HG03045 (cell line): Measurements from ENCODE around the gene GRAP.

ENCODE experiments used
- ATAC-seq: cut with Tn5 transposase; IDR thresholded peaks from one replicate; pipeline ENCODE4 v1.9.1; 2021; ENCODE audit warnings: mild to moderate bottlenecking, moderate library complexity; ENCODE audit not compliant: unreplicated experiment

Gene GRAP

DNA sequence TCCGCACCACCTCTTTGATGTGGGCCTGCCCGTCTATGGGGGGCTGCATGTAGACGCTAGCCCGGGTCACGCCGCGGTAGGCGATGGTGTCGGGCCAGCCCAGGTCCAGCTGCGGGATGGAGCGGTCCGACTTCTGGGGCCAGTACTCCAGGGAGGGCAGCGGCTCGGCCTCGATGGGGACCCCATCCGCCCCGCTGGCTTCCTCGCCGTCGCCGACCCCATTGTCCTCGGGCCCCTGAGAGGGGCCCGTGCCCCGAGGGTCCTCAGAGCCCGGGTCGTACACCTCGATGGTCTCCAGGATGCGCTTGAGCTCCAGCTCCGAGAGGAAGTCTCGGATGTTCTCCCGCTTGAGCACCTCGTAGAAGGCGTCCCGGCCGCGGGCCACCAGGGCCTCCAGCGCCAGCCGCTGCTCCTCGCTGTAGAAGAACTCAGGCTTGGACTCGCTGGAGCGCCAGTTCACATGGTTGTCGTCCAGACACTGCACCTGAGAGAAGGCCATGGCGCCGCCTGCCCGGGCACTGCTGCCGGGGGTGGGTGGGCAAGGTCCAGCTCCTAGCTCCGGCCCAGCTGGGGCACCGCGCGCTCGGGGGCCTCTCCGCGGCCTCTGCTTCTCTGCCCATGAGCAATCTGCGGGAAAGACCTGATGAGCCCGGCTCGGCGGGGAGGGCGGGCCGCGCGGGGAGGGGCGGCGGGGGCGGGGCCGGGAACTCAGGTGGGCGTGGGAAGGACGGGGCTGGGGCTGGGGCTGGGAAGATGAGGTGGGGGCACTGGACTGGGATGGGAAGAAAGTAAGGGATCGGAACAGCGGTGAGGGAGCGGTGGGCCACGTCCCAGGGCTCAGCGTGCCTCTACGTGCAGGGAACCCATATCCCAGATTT lies 43.0 kb downstream of the GRAP start:
- peak; percentile 14 for ATAC-seq

- no peak for ATAC-seq
These were observed 43.8 kb downstream of the GRAP start for GRCh38 chr17:19002805-19003542.

- ATAC-seq = no peak
These were observed 44.7 kb downstream of the GRAP start for GRCh38 chr17:19001907-19002590.

DNA sequence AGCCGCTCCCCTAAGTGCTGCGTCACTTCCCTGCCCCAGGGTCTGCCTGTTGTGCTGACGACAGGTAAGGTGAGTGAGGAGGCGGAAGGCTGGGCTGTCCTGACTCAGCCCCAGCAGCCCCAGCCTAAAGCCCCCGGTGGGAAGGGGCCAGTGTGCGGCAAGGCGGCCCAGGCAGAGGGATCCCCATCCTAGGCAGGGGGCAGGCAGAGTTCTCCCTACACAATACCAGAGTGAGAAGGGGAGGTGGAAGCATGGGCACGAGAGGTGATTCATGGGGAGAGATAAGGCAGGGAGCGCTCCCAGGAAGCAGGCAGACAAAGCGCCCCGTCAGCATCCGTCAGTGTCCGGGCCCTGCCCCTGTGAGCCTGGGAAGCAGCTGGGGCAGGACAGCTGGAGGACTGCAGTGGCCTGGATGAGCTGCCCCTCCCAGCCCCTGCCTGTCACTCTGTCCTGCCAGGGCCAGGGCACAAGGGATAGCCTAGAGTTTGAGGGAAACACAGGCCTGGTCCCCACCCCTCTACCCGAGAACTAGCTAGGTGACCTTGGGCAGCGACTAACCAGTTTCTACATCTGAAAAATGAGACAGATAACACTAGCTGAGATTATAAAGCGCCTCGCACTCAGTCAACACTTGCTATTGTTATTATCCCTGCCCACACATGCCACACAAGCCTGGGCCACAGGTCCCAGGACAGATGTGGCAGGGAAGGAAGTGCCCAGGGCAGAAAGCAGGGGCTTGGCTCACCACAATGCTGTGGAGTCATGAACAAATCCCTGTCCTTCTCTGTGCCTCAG lies 46.0 kb downstream of the GRAP start:
- no peak for ATAC-seq

DNA sequence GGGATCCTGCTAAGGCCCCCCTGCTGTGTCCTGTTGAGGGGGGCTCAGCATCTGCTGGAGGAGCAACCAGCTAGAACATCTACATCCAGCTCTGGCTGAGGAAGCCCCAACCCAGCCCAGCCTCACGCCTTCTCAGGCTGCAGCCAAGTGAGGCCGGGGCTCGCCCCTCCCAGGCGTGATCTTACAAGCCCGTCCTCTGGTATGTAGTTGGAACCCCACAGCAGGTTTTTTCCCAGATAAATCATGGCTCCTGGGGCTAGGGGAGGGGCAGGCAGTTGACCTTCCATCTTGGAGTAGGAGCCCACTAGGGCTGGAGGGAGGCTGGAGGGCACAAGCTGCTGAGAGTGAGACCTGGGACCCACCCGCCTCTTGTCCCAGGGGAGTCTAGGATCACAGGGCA lies 46.8 kb downstream of the GRAP start:
- ATAC-seq = no peak

DNA sequence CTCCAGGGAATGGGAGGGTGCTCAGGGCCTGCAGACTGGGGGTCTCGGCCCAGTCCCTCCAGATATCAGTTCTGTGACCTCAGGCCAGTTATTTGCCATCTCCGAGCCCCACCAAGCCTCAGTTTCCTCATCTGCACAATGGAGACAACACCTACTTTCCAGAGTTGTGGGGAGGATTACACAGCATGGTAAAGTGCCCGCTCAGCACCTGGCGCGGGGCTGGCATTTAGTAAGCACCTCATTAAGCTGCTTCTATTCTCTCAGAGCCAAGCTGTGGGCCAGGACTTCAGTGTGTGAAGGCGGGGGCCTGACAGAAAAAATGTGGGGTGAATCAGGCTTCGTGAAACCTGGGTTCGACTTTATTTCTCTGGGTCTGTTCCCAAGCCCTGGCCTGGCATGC lies 47.4 kb downstream of the GRAP start:
- ATAC-seq = no peak

DNA sequence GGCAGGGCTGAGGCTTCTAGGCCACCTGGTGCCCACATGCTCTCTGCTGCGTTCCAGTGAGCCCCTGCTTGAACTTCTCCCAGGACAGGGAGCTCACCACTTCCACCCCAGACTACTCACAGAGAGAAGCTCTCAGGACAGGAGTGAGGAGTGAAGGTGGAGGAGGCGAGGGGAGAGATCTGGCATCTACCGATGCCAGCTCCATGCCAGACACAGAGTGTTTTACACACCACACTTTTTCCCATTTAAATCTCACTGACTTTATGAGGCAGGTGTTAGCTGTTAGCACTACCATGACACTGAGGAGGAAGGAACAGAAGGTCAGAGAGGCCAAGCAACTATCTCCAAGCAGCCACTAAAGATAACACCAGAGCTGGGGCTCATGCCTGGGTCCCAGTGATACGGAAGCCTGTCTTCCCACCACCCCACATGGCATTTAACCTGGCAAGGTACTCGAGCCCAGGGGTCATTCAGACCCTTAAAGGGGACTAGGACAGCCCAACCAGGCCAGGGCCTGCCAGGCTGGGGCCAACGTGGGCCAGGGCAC lies 49.0 kb downstream of the GRAP start:
- ATAC-seq = no peak

- no peak for ATAC-seq
These were observed 50.3 kb downstream of the GRAP start for GRCh38 chr17:18996458-18996857.

DNA sequence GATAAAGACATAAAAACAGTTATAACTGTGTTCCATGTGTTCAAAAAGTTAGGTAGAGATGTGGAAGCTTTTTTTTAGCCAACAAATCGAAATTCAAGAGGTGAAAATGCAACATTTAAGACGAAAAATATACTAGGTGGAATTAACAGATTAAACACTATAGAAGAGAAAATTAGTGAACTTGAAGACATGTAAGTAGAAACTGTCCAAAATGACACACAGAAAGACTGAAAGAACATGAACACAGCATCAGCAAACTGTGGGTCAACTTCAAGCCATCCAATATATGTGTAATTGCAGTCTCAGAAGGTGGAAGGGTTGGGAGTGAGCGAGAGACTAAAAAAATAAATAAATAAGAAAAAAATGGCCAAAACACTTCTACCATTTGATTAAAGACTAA lies 51.5 kb downstream of the GRAP start:
- no peak for ATAC-seq

GRCh38 chr17:18994631-18995030 lies 52.1 kb downstream of the GRAP start:
- ATAC-seq = no peak

- no peak for ATAC-seq
These were observed 52.7 kb downstream of the GRAP start for GRCh38 chr17:18993905-18994526.

GRCh38 chr17:18992454-18993130 lies 54.2 kb downstream of the GRAP start:
- ATAC-seq = no peak

DNA sequence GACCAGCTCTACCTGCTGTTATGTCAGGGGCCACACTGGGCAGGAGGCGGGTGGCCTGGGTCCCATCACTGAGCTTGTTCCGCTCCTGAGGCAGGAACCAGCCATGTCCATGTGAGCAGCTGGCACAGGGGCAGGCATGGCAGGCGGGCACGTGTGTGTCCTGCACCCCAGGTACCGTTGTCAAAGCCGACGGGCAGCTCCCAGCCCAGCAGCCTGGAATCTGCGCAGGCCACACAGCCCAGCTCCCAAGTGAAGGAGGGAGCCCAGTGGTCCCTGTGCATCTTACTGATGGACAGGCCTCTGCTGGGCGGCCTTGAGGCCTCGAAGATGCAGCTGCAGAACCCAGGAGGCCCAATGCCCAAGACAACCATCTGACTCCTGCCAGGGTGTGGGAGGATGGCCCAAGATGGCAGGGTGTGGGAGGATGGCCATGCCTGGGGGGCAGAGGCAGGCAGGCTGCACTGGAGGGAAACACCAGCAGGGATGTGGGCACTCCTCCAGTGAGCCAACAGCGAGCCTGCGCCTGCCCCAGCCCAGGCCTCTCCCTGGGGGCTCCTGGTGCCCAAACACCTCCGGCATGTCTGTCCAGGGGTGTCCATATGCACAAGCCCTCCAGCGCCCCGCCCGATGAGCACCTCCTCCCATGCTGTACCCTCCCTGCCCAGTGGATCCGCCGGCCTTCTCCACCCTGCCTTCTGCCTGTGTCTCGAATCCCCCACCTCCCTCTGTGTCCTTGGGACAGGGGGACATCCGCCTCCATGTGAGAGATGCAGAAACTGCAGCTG lies 55.0 kb downstream of the GRAP start:
- no peak for ATAC-seq

DNA sequence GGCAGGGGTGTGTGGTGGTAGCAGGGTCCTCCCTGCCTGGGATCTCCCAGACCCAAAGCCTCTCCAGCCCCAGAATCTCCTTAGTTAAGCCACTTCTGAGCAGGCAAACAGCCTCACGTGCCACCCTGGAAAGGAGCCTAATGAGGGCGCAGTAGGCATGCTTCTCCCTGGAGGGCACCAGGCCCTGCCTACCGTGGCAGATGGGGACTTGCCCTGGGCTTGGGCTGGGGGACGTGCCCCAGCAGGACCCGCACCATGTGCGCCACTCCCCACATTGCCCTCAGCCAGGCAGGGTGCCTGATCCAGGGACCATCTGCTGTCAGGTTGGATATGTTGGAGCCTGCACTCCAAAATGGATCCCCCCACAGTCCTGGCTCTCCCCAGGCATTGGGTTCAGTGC lies 56.4 kb downstream of the GRAP start:
- ATAC-seq = no peak

DNA sequence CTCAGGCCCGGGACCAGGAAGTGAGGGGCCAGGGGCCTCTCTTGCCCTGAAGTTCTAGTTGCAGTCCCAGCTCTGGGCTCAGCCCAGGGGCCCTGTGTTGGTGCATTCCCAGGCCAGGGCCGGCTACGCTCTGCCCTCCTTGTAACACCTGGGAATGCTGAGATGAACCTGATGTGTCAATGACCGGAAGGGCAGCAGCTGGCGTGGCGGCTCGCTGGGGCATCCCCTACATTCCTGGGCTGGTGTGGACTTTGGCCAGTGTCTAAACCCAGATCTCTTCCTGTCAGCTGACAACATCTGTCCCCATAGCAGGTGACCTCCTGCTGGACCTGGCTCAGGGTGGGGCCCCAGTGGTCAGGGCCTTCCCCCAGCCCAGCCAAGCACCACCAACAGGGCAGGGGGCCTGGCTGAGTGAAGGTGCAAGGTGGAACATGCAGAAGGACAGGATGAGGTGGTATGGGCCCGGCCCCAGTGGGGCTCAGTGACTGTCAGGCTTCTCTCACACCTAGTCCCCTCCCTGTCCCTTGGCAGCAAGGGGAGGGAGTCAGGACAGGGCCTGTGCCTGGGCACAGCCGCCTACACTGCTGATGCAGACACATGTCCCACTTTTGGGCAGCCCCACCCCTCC lies 58.1 kb downstream of the GRAP start:
- no peak for ATAC-seq

DNA sequence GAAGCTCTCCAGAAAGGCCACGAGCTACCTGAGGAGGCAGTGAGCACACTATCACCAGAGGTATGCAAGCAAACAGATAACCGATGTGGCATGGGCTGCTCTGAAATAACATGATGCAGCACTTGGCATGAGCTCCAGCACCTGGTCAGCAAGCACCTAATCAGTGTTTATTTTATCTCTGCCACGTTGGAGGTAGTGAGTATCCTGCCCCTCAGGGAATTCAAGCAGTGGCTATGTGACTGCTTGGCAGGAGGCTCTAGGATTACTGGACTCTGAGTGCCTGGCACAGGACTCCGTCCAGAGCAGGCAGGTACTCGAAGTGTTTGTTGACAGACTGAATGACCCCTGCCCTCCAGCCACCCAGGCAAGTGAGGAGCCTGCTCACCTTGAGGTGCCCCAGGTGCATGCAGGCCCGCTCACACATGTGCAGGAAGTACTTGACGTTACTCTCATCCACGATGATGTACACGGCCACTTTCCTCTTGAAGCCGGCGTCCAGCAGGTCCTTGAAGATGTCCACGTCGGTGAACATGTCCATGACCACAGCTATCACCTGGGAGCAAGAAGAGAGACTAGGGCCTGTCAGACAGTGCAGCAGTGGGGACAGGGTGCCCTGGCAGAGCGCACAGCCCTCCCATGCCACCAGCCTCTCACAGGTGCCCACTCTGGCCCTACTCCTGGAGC lies 58.8 kb downstream of the GRAP start:
- no peak for ATAC-seq

GRCh38 chr17:18987230-18987610 lies 59.5 kb downstream of the GRAP start:
- ATAC-seq = no peak
